ENCODE measurements around the gene TIAL1. TPM values are rescaled to one million over a fixed set of nuclear protein-coding genes. Genes with fewer than 3 reads are reported as not detected.

Gene TIAL1
- total RNA-seq, 1 experiment from 2014 or later, result 61.6 TPM

DNA sequence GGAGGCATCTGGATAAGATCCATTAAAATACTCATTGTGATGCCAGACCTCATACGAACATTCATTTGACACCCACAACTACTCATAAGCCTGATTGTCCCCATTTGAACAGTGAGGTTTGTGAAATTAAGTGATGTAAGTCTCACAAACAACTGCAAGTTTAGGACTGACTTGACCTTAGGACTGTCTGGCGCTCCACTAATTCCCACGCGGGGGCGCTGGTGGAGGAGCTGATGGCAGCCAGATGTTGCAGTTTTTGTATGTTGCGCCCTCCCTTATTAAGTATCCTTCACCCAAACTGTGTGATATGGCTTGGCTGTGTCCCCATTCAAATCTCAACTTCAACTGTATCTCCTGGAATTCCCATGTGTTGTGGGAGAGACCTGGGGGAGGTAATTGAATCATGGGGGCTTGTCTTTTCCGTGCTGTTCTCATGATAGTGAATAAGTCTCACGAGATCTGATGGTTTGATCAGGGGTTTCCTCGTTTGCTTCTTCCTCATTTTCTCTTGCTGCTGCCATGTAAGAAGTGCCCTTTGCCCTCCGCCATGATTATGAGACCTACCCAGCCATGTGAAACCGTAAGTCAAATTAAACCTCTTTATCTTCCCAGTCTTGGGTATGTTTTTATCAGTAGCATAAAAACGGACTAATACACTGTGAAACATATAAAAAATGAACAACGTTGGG lies 20.3 kb upstream of the TIAL1 start:
- in situ Hi-C loops (cut with HindIII; ENCODE audit: low sequenced_read_pairs), result no loop called here

DNA sequence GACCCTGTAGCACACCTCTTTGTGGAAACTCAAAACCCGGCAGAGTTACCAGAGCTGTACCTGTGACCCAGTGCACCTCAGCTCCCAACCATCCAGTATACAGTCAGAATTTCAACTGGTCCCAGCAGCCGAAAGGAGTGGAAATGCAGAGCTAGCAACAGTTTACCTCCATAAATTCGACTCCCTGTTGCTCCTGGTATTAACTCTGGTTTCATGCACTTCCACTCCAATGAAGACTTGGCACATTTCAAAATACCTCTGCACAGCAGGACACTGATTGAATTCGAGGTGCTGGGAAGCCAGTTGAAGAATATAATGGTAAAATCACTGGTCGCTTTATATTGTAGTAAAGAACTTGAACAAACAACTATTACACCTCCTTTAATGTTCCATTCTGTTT lies 17.9 kb upstream of the TIAL1 start:
- in situ Hi-C loops (cut with HindIII; ENCODE audit: low sequenced_read_pairs), result no loop called here
- DNase-seq (ENCODE audit: low spot score), result peak; percentile 30

More for the DNA sequence above, 20.3 kb upstream of the TIAL1 start:
- no peak for DNase-seq (ENCODE audit: low spot score)

DNA sequence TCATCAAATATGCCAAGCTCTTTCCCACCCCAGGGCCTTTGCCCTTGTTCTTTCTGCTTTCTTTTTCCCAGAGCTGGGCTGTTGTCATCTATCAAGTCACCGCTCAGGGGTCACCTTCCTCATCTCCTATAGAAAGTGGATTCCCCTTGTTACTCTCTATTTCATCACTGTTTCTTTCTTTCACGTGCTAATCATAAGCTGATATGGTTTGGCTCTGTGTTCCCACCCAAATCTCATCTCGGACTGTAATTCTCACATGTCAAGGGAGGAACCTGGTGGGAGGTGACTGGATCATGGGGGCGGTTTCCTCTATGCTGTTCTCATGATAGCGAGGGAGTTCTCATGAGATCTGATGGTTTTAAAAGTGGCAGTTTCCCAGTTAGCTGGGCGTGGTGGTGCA lies 17.0 kb upstream of the TIAL1 start:
- in situ Hi-C loops (cut with HindIII; ENCODE audit: low sequenced_read_pairs), result no loop called here
- DNase-seq (ENCODE audit: low spot score), result no peak

DNA sequence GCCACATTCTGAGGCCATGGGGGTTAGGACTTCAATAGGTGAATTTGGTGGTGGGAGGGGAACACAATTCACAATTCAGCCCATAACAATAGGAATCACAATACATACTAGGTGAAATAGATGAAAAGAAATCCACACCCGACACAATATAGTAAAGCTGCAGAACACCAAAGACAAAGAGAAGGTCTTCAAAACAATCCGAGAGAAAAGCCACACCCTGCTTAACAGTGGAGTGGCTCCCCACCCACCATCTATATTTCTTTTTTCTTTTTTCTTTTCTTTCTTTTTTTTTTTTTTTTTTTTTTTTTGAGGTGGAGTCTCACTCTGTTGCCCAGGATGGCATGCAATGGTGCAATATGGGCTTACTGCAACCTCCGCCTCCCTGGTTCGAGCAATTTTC lies 14.7 kb upstream of the TIAL1 start:
- in situ Hi-C loops (cut with HindIII; ENCODE audit: low sequenced_read_pairs), result no loop called here
- DNase-seq (ENCODE audit: low spot score), result no peak

DNA sequence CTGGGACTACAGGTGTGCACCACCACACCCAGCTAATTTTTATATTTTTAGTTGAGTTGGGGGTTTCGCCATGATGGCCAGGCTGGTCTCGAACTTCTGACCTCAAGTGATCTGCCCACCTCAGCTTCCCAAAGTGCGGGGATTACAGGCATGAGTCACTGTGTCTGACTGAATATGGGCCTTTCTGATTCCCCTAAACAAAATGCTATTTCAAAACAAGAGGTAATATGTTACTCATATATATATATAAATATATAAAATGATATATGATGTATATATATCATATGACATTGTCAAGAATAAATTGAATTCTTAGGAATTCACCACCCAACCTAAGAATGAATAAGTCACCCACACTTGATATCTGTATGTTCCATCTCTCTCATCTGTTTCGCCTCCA lies 12.8 kb upstream of the TIAL1 start:
- no peak for DNase-seq (ENCODE audit: low spot score)
- in situ Hi-C loops (cut with HindIII; ENCODE audit: low sequenced_read_pairs), result no loop called here

DNA sequence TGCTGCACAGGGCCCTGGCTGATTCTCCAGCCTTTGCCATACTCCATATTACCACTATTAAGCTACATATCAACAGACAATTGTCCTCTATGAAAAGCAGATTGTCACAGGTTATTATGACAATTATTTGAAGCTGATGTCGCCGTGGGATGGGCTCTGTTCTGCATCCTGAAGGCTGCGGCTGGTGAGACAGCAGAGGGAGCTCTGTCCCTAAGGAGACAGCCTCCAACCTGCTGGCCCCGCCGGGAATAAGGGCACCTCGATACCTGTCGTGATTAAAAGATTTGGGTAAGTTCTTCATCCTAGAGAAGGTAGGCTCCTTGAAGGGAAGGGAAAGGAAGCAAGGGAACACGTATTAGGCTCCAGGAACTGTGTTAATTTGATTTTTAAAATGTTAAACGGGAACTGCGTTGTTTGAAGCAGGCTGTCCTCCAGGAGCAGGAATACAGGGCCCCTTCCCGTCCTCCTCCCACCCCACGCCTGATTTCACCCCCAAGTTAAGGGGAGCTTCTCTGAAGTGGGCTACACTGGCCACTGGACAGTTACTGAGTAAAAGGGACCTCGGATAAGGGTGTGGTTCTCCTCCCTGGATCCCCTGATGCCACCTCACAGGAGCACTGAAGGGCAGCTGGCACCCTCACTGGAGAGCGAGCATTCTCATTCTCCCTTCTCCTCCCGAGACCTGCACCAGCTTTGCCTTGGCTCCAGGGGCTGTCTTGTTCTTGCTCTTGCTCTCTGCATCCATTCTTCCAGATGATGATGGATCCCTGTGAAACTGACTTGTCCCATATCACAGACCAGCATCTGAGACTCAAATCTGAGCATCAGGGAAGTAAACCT lies 11.8 kb upstream of the TIAL1 start:
- DNase-seq (ENCODE audit: low spot score), result peak; percentile 86
- in situ Hi-C loops (cut with HindIII; ENCODE audit: low sequenced_read_pairs), result no loop called here

DNA sequence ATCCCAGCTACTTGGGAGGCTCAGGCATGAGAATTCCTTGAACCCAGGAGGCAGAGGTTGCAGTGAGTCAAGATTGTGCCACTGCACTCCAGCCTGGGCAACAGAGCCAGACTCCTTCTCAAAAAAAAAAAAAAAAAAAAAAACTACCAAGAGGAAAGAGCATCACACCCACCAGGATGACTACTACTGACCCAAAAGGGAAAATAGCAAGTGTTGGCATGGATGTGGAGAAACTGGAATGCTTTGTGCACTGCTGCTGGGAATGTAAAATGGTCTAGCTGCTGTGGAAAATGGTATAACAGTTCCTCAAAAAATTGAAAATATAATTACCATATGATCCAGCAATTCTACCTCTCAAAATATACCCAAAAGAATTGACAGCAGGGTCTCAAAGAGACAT lies 7.7 kb upstream of the TIAL1 start:
- DNase-seq (ENCODE audit: low spot score), result no peak
- in situ Hi-C loops (cut with HindIII; ENCODE audit: low sequenced_read_pairs), result no loop called here

DNA sequence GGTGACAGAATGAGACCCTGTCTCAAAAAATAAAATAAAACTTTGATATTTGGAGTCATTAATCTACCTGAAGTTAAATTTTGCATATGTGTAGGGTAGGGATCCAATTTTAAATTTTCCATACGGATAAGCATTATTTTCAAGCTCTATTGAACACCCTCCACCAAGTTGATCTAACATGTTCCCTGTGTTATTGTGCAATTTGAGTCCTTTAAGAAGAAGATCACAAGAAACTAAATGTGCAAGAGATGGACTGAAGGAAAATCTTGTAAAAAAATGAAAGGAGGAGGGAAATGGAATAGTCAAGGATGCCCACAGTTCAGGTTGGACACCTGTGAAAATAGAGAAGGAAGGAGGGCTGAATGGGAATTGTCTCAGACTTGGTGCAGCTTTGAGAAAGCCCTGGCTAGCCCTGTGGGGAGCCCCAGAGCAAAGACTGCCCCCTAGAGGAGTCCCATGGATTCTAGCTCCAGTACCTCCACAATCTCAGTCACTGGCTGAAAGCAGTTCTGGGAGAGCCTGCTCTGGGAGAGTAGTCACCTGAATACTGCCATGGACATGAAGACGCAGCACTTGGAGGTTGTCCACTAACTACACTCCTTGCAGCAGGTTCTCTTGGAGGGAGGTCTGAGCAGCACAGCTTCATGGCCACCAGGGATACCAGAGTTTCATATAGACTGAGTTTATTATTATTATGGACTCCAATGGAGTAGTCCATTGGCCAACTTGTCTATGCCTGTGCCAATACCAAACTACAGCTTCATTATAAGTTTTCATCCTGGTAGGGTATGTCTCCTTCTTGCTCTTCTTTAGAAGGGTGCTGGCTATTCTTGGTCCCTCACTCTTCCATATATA lies 5.7 kb upstream of the TIAL1 start:
- no peak for DNase-seq (ENCODE audit: low spot score)
- in situ Hi-C loops (cut with HindIII; ENCODE audit: low sequenced_read_pairs), result no loop called here

DNA sequence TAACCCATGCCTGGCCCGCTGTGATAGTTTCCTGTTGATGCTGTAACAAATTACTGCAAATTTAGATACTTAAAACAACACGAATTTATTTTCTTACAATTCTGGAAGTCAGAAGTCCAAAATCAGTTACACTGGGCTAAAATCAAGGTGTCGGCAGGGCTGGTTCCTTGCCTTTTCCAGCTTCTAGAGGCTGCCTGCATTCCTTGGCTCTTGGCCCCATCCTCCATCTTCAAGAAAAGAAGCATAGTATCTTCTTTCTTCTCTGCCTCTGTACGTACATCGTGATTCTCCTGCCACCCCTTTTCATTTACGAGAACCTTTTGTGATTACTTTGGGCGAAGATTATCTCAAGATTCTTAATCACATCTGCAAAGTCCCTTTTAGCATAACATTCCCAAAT lies 1.6 kb upstream of the TIAL1 start:
- DNase-seq (ENCODE audit: low spot score), result no peak
- in situ Hi-C loops (cut with HindIII; ENCODE audit: low sequenced_read_pairs), result no loop called here

DNA sequence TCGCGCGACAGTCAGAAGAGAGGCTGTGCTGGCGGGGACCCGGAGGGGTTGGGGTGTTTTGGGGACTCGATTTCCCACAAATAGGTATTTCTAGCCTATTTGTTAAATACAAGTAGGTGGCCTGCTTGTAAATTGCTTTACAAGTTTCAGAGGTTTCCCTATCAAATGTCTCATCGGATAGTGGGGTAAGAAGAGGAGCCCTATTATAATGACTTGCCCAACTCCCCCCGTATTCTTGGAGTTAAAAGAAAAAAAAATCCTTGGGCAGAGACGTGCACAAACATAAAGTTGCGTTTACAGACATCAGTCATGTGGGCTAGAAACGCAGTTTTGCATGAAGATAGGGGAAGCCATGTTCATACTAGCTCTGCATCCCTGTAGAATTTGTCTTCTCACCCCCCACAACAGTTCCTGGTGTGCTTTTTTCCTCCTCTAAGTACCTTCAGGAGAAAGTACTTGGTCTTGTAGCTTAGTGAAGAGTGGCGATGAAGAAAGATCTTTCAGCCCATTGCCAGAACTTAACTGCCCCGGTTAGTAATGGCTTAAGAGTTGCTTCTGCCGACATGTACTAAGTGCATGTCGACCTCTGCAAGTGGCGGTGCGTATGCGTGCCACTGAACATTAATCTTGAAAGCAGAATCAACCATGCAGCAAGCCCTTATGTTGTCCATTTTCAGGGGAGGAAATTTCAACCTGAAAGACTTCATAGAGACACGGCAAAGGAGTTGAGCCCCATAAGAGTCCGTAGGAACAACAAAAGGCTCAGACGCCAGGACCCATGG lies 832 bp upstream of the TIAL1 start:
- DNase-seq (ENCODE audit: low spot score), result no peak
- in situ Hi-C loops (cut with HindIII; ENCODE audit: low sequenced_read_pairs), result no loop called here

DNA sequence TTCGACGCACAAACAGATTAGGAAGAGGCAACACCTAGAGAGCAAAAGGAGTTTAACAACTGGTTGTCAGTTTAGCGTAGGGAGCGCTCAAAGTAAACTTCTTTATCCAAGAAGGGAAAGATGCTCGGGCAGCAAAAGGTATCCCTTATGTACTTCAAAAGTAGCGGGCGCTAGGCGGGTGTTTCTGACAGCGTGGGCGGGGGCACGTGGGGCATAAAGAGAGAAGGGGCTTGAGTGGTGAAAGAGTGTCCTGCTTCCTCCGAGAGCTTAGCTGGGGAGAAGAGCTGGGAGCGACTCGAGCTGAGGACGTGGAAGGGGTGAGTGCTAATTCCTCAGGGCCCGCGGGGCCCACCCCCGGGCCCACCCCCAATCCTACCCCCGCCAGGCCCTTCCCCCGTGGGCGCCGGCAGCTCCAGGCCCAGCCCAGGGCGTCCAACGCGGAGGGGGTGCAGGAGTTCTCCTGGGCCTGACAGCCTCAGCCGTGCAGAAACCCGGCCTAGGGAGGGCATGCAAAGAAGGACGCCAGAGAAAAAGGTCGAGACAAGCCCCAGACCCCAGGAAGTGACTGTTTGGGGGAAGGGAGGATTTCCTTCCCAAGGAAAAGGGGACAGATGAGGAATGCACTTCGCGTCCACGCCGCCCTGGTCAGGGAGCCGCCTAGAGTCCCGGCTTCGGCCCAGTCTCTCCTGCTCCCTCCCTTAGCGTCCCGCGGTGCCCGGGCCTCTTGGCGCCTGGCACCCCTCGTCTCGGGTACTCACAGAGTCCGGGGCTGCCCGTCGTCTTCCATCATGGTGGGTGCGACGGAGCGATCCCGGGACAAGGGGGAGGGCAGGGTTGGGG lies 868 bp downstream of the TIAL1 start:
- DNase-seq (ENCODE audit: low spot score), result peak; percentile 23
- in situ Hi-C loops (cut with HindIII; ENCODE audit: low sequenced_read_pairs), result no loop called here

DNA sequence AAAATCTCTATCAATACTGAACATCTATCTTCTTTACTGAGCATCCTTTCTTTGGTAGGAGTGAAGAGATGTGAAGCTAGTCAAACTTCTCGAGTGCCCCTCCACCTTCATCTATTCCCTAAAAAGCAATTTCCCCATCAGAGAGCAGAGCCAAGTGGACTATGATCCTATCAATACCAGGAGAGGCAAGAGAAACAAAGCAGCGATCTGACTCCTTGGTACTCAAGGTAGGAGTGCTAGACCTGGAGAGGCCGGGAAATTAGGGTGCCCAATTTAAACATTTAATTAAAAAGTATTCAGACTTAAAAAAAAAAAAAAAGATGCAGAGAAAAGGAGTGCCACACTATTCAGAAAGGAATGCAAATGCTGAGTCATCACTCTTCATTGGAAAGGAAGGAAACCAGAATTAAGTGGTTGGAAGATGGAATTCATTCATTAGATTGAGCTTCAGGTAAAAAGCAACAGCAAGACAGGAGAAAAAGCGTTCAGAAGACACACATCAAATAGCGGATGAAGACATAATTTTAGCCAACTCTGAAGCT lies 1.6 kb downstream of the TIAL1 start:
- no peak for DNase-seq (ENCODE audit: low spot score)
- in situ Hi-C loops (cut with HindIII; ENCODE audit: low sequenced_read_pairs), result no loop called here

DNA sequence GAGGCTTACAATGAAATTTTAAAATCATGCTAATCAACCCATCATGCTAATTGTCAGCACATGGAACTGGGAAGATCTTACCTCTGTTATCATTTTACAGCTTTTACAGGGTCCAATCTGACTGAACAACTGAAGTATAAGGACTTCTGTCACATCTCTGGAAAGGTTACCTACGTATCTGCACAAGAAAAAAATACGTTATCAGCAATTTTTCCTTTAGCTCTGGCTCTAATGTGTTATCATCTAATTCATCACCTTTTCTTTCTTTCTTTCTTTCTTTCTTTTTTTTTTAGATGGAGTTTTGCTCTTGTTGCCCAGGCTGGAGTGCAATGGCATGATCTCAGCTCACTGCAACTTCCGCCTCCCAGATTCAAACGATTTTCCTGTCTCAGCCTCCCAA lies 8.7 kb downstream of the TIAL1 start:
- DNase-seq (ENCODE audit: low spot score), result no peak
- in situ Hi-C loops (cut with HindIII; ENCODE audit: low sequenced_read_pairs), result no loop called here

DNA sequence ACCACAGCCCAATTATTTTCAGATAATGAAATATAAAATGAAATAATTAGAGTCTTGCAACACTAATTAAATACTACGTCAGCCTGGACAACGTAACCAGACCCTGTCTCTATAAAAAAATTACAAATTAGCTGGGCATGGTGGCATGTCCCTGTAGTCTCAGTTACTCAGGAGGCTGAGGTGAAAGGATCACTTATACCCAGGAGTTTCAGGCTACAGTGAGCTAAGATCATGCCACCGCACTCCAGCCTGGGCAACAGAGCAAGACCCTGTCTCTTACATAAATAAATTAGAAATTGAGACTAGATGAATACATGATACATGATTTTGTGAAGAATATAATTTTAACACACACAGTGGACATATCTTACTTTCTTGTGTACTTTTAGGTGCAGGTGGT lies 18.4 kb downstream of the TIAL1 start:
- in situ Hi-C loops (cut with HindIII; ENCODE audit: low sequenced_read_pairs), result no loop called here
- no peak for DNase-seq (ENCODE audit: low spot score)

DNA sequence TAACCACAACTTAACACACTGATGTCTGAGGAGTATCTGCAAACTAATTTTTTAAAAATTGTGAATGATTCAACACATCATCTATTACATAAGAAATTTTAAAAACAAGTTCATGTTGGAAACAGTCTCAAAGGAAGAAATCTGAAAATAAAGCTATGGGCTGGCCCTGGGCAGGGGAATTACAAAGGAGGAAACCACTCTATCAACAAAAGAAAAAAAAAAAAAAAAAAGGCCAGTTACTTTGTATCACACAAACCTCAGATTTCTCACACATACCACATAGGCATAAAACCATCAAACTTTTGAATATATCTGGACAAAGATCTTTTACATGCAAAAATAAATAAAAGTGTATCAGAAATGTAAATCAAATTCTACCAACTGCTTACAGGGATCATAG lies 20.8 kb downstream of the TIAL1 start:
- in situ Hi-C loops (cut with HindIII; ENCODE audit: low sequenced_read_pairs), result no loop called here
- no peak for DNase-seq (ENCODE audit: low spot score)

DNA sequence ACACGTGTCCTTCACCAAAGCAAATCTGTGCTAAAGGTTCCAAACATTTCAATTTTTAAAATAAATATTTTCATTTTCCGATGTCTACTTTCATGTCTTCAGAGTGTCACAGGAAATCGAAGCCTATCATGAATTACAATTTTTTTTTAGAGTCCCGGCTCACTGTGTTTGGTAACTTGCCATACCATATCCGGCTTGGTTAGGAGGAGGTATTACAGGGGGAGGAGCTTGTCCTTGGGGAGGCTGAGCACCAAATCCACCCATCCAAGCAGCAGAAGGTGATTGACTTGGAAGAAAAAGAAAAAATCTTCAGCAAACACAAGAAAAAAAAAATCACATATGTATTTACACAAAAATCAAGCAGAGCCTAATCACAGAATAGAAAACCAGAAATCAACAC lies 21.3 kb downstream of the TIAL1 start:
- no peak for DNase-seq (ENCODE audit: low spot score)
- in situ Hi-C loops (cut with HindIII; ENCODE audit: low sequenced_read_pairs), result no loop called here

DNA sequence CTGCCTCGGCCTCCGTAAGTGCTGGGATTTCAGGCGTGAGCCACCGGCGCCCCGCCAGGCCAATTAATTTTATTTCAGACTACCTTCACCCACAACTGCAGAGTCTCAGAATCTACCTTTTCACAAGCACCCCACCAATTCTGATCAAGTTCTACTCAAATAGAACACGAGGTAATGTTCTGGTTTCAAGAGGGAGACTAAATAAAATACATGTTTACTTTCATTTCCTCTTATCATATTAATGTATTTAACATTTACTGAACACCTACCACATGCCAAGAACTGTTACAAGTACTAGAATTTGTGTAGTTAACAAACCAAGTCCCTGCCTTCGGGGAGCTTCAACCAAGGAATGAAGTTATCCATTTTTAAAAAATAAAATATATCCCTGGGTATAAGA lies 28.8 kb downstream of the TIAL1 start:
- DNase-seq (ENCODE audit: low spot score), result no peak

DNA sequence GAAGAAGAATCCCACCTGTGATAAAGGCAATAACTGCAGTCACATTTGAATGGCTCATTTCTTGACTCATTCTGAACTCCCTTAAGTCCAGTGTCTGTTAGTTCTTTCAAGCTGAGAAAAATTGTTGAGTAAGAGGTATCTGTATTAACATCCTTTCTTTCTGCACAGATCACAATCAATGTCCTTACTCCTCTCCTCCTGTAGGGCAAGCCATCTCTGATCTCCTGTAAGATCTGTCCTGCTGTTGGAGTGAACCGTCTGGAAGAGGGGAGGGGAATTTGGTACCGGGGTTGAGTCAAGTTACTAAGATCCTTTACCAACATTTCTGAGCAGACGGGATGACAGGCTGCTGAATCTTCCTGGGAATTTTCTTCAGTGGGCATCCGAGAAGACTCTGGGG lies 34.7 kb downstream of the TIAL1 start:
- no peak for DNase-seq (ENCODE audit: low spot score)
- in situ Hi-C loops (cut with HindIII; ENCODE audit: low sequenced_read_pairs), result no loop called here

More for the DNA sequence above, 28.8 kb downstream of the TIAL1 start:
- in situ Hi-C loops (cut with HindIII; ENCODE audit: low sequenced_read_pairs), result no loop called here

Measured in G401 (cell line).